ENCODE results near the gene SCP2. TPM values are rescaled to one million over a fixed set of nuclear protein-coding genes. Genes with fewer than 3 reads are reported as not detected.

The SCP2 gene
- total RNA-seq, 4 donors from 2014 or later: 114 to 311 (median 223) TPM

DNA sequence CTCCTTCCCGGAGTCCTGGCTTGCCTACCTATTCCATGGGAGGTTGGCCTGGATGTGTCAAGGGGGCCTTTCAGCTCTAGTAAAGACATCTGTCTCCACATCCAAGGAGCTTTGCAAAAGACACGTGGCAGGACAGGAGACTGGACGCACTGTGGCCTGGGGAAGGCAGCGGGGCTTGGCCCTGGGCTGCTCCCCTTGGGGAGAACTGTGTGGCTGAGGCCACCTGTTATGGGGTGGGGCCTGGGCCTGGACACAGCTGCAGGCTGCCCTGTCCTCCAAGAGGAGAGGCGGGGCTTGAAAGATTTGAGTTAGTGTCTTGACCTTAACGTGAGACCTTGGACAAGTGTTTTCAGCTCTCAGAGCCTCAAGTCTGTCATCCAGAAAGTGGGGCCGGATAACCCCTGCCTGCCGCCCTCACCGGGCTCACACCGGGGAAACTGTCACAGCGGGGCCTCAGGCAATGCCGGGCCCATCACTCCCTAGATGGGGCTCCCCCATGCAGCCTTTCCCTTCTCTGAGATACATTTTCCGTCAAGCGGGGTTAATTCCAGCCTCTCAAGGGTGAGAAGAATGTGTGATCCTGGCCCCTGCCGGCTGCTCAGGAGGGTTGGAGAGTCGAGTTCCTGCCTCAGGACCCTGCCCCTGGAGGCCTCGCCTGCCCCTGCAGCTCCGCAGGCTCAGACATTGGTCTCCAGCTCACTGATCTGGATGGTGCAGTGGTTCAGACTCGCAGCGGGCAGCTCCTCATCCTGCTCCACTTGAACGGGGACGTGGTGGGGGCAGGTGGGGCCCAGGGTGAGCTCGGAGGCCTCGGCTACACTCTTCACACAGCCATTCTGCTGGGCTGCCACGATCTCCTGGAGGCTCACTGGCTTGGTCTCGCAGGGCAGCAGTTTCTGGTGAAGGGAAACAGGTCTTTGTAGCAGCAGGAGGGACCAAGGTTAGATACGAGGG is 160.5 kb downstream of the SCP2 start:
- DNase-seq: no peak
- in situ Hi-C loops (cut with MboI; ENCODE audit: low pct_ligation_motif_present in 1 of 4, low pct_unique_long_range_greater_than_20kb in 1 of 4, low sequenced_read_pairs in 3 of 4): no loop called here
- WGBS, 2 donors (ENCODE audit: low coverage in 1 of 2): 85 to 93% methylated on average over 3 to 27 of the region's 27 CpGs

GRCh38 chr1:53088616-53089300 is 161.7 kb downstream of the SCP2 start:
- WGBS, 2 donors (ENCODE audit: low coverage in 1 of 2): 89% methylated on average over 19 of the region's 19 CpGs; no CpG with 5 or more reads in 1 of the 2 donors
- TF ChIP-seq, protein P1, sequence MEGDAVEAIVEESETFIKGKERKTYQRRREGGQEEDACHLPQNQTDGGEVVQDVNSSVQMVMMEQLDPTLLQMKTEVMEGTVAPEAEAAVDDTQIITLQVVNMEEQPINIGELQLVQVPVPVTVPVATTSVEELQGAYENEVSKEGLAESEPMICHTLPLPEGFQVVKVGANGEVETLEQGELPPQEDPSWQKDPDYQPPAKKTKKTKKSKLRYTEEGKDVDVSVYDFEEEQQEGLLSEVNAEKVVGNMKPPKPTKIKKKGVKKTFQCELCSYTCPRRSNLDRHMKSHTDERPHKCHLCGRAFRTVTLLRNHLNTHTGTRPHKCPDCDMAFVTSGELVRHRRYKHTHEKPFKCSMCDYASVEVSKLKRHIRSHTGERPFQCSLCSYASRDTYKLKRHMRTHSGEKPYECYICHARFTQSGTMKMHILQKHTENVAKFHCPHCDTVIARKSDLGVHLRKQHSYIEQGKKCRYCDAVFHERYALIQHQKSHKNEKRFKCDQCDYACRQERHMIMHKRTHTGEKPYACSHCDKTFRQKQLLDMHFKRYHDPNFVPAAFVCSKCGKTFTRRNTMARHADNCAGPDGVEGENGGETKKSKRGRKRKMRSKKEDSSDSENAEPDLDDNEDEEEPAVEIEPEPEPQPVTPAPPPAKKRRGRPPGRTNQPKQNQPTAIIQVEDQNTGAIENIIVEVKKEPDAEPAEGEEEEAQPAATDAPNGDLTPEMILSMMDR (IDR thresholded peaks at IDR 0.05): no peak
- TF ChIP-seq EP300 (IDR thresholded peaks at IDR 0.05; ENCODE audit: low read depth) (no peak), POLR2A (IDR thresholded peaks at IDR 0.05) (no peak), POLR2AphosphoS5 (IDR thresholded peaks at IDR 0.05) (no peak)
- Histone ChIP-seq H3K27me3 (no peaks in the 10 kb centered on the region), H3K36me3 (no peaks in the 10 kb centered on the region), H3K4me1 (peaks cover 5 to 17% (median 9%) of the 10 kb centered on the region in 4 donors), H3K4me3 (no peak overlapping the region), H3K9me3 (no peaks in the 10 kb centered on the region), H3K27ac (no peak overlapping the region)
- DNase-seq: no peak
- in situ Hi-C loops (cut with MboI; ENCODE audit: low pct_ligation_motif_present in 1 of 4, low pct_unique_long_range_greater_than_20kb in 1 of 4, low sequenced_read_pairs in 3 of 4) (no loop called here), intact Hi-C loops (cut with DNase I; ENCODE audit: low total_unique reads) (no loop called here)

More for the DNA sequence above, 160.5 kb downstream of the SCP2 start:
- H3K4me1 ChIP-seq: peaks cover 5 to 17% (median 9%) of the 10 kb centered on the region in 4 donors
- H3K27me3 ChIP-seq: no peaks in the 10 kb centered on the region
- H3K36me3 ChIP-seq: no peaks in the 10 kb centered on the region
- no peak overlapping the region for H3K27ac ChIP-seq
- H3K4me3 ChIP-seq: no peak overlapping the region
- intact Hi-C loops (cut with DNase I; ENCODE audit: low total_unique reads): no loop called here
- H3K9me3 ChIP-seq: no peaks in the 10 kb centered on the region
- no peak for TF ChIP-seq POLR2A (IDR thresholded peaks at IDR 0.05)
- TF ChIP-seq EP300 (IDR thresholded peaks at IDR 0.05; ENCODE audit: low read depth): no peak
- no peak for TF ChIP-seq POLR2AphosphoS5 (IDR thresholded peaks at IDR 0.05)
- TF ChIP-seq, protein P1 (IDR thresholded peaks at IDR 0.05): no peak

- TF ChIP-seq EP300 (IDR thresholded peaks at IDR 0.05; ENCODE audit: low read depth): no peak
- TF ChIP-seq, protein P1 (IDR thresholded peaks at IDR 0.05): no peak
- TF ChIP-seq POLR2AphosphoS5 (IDR thresholded peaks at IDR 0.05): no peak
- no peak for TF ChIP-seq POLR2A (IDR thresholded peaks at IDR 0.05)
- Histone ChIP-seq H3K4me3 (no peak overlapping the region), H3K27me3 (no peaks in the 10 kb centered on the region), H3K4me1 (peaks cover 5 to 17% (median 9%) of the 10 kb centered on the region in 4 donors), H3K9me3 (no peaks in the 10 kb centered on the region), H3K36me3 (no peaks in the 10 kb centered on the region), H3K27ac (peak overlapping the region in 1 of 4 donors; percentile 6)
- in situ Hi-C loops (cut with MboI; ENCODE audit: low pct_ligation_motif_present in 1 of 4, low pct_unique_long_range_greater_than_20kb in 1 of 4, low sequenced_read_pairs in 3 of 4): no loop called here
- 73 to 75% methylated on average over 3 to 11 of the region's 11 CpGs for WGBS, 2 donors (ENCODE audit: low coverage in 1 of 2)
- peak; percentile 54 for DNase-seq
- intact Hi-C loops (cut with DNase I; ENCODE audit: low total_unique reads): no loop called here
Observed at GRCh38 chr1:53089478-53090226, 162.6 kb downstream of the SCP2 start.
